Daoy (cell line): ENCODE results near the gene SRCAP. TPM values are rescaled to one million over a fixed set of nuclear protein-coding genes. Genes with fewer than 3 reads are reported as not detected.
"Not testable (repeated sequence)": the region's sequence is repeated elsewhere in the genome, so short reads cannot be mapped to it uniquely, and the experiment has no call there.

Source experiments
- DNase-seq: peaks from one replicate; pipeline ENCODE4 v3.0.0-alpha.2; 2015; ENCODE audit warnings: low read depth
- total RNA-seq: library from RNA; depleted of rRNA; stranded (reverse); fragments of >200 nt; shearing (Covaris generic); gene quantifications from 2 replicates; pipeline ENCODE4 v1.2.3, GENCODE V29; 2014

Gene SRCAP
- total RNA-seq, 1 experiment from 2014 or later = 11.3 TPM

DNA sequence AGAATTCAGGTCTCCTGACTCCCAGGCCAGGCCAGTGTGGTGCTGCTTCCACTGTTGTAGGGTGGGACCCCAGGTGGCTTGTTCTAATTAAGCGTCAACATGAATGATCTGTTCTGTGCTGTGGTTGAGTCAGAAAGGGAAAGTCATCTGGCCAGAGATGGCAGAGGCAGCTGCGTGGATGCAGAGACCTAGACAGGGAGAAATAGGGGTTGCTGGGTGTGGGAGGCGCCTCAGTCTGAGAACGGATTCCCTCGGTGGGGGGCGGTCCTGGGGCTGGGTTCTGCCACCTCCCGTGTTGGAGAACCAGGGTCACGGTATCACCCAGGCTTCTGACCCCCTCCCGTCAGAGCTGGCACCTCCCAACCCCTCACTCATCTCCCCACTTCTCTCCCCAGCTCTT lies 35.2 kb upstream of the SRCAP start:
- no peak for DNase-seq

DNA sequence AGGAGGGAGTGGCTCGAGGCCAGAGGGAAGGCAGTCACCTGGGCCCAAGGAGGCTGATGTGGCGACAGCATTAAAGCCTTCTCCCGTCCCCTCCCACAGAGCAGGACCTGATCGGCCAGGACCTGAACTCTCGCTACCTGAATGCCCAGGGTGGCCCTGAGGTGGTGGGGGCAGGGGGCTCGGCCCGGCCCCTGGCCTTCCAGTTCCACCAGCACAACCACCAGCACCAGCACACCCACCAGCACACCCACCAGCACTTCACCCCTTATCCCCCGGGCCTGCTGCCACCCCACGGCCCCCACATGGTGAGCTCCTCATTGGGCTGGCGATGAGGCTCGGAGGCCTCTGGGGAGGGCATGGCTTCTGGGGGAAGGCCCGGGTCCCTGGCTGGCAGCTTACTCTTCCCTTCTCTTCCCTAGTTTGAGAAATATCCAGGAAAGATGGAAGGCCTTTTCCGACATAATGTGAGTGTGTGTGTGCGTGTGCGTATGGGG lies 34.3 kb upstream of the SRCAP start:
- no peak for DNase-seq

DNA sequence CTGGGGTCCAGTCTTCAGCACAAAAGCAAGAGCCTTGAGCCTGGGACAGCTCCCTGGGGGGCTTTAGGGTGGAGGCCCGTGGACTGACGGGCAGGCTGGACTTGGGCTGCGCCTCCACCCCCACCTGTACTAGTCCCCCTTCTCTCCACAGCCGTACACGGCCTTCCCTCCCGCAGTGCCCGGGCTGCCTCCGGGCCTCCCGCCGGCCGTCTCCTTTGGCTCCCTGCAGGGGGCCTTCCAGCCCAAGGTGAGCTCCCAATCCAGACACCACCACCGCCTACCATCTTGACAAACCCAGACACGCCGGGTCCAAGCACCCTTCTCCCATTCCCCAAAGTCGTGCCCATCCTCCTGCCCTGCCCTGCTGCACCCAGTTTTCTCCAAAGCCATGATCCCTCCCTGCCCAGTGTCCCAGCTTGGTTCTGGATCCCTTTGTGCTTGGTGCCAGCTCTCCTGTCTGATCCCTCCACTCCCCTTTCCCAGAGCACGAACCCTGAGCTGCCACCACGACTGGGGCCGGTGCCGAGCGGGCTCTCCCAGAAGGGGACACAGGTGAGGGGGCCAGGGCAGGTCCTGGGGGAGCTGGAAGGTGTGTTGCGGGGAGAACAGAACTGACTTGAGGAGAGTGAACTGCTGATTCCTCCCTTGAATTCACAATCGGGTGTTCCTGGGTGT lies 33.7 kb upstream of the SRCAP start:
- DNase-seq = no peak

DNA sequence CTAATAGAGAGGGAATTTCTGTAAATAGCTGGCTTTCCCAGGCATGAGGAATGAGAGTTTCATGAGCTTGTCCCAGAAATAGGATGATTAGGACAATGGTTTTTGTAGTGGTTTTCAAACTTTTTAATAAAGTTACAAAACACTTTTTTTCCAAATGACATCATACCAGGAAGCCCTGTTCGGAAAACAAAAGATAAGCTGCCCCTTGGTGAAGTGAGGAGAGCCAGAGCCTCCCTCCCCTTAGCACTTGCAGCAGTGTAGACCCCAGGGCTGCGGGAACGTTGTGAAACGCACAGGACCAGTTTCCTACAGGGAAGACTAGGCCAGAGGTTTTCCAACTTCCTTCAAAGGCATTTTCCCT lies 33.2 kb upstream of the SRCAP start:
- no peak for DNase-seq

DNA sequence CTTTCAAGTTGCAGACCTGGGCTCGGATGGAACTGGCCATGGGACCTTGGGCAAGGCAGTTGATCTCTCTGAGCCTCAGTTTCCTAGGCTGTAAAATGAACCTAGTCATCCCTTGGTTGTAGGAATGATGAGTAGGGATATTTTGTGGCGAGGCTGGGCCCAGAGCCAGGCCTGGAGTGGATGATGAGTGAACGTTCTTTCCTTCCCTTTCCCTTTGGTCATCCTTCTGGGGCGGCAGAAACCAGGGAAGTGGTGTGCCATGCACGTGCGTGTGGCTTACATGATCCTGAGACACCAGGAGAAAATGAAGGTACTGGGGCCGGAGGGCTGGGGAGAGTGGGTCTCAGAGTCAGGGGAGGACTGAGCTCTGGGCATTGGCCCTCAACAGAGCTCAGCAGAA lies 32.3 kb upstream of the SRCAP start:
- DNase-seq = no peak

DNA sequence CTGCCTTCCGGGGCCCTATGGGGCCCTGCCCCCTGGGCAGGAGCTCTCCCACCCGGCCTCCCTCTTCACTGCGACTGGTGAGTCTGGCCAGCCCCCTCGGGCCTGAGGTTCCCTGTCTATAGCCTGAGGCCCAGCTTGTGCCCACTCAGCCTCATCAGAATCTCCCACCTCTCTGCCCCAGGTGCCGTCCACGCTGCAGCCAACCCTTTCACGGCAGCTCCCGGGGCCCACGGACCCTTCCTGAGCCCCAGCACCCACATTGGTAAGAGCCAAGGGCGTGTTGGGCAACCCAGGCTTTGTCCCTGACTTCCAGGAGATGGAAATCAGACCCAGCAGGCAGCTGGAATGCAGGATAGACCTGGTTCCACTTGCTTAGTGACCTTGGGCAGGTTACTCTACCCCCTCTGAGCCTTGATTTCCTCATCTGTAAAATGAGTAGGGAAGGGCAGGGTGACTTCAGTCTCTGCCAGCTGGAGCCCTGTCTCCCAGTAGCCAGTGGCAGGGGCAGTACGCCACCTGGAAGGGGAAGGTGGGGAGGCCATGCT lies 31.5 kb upstream of the SRCAP start:
- no peak for DNase-seq

DNA sequence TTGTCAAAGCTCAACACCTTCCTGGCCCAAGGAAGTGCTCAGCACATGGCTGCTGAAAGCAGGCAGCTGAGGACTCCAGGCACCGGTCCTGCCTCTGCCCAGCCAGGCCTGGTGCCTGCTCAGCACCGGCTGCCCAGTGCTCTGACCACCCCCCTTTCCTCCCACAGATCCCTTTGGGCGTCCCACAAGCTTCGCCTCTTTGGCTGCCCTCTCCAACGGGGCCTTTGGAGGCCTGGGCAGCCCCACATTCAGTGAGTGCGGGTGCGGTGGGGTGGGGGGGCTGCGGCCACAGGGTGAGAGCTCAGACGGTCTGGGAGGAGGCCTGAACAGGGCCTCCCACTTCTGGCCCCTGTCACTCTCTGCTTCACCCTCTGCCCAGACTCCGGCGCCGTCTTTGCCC lies 30.6 kb upstream of the SRCAP start:
- no peak for DNase-seq

DNA sequence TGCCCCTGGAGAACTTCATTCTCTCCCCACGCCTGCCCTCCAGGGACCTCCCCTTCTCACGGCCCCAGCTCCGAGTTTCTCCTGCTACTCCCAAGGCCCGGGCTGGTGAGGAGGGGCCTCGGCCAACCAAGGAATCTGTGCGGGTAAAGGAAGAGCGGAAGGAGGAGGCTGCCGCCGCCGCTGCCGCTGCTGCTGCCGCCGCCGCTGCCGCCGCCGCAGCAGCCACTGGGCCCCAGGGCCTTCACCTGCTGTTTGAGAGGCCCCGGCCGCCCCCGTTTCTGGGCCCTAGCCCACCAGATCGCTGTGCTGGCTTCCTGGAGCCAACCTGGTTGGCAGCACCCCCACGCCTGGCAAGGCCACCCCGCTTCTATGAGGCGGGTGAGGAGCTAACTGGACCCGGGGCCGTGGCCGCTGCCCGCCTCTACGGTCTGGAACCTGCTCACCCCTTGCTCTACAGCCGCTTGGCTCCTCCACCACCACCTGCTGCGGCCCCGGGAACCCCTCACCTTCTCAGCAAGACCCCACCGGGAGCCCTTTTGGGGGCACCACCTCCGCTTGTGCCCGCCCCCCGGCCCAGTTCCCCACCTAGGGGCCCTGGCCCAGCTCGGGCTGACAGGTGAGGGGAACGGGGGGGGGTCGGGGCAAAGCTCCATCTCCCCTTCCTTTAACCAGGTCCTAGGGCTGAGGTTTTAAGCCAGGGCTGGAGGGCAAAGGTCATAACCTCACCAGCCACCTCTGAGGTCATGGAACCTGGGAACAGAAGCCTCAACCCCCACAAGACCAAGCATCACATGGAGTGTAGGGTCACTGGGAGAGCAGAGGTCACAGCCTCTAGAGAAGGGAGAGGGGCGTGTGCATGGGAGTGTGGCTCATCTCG lies 29.7 kb upstream of the SRCAP start:
- no peak for DNase-seq

DNA sequence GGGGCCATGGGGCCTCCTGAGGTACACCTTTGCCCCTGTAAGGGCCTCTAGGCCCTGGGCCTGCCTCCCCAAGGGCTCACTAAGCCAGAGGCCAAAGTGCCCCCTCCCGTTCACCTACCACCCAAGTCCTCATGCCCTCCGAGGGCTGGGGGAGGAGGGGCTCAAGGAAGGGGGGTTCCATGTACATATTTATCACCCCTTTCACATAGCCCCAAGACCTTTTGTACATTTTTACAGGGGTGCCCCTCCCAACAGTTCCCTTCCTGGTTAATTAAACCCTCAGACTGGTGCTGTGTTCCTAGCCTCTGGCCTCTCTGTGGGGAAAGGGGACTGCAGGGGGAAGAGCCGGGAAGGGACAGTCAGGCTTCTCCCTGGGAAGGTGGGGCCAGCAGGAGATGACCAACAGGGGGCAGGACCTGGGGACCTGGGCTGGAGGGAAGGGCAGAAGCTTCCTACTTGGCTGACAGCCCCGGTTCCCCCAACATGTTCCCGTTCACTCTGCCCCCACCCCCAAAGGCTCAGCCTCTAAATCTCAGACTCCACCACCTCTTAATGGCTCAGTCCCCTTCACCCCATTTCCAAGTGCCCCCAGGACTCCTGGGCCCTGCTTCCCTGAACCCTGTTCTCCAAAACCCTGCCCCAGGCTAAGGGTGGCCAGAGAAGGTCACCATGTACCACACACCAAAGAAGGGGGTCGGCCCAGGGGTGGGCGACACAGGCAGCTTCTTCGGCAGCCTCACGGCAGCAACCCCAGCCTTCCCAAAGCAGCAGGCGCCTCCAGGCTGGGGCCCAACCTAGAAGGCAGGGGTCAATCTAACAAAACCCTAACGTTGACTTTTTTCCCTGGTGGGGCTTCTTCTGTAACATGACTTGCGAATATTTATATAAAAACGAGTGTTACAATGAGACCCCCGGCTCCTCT lies 28.8 kb upstream of the SRCAP start:
- DNase-seq = no peak

DNA sequence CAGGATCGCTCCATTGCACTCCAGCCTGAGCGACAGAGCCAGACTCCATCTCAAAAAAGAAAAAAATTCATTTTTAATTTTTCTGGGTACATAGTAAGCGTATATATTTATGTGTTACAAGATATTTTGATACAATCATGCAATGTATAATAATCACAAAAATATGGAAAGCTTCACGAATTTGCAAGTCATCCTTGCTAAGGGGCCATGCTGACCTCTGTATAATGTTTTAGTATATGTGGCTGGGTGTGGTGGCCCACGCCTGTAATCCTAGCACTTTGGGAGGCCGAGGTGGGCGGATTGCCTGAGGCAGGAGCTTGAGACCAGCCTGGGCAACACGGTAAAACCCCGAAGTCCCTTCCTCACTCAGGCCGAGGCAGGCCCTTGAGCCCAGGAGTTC lies 23.8 kb upstream of the SRCAP start:
- DNase-seq = no peak

DNA sequence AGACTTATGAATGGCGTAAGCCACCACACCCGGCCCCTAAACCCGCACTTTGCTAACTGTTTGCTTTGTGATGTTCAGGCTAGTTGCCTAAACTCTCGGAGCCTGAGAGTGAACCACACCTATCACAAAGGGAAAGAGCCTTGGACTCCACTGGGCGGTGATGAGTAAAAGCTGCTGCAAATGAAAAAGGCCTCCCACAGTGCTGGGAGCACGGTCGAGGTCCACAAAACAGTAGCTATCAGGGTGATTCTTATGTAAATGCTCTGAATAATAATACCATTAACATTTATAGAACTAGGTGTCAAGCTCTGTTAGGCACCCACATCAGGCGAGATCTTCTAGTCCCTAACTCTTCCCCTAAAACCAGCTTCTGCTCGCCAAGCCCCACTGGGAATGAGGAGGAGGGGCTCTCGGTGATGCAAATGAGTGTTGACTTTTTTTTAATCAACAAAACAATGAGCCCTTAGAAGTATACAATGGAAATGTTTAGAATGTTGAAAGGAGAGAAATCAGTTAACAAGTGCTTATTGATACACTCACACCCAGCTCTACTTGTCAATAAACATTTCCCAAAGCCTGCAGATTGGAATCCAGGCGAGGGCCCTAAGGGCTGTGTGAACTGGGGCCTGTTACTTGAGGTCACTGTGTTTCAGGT lies 20.9 kb upstream of the SRCAP start:
- no peak for DNase-seq

DNA sequence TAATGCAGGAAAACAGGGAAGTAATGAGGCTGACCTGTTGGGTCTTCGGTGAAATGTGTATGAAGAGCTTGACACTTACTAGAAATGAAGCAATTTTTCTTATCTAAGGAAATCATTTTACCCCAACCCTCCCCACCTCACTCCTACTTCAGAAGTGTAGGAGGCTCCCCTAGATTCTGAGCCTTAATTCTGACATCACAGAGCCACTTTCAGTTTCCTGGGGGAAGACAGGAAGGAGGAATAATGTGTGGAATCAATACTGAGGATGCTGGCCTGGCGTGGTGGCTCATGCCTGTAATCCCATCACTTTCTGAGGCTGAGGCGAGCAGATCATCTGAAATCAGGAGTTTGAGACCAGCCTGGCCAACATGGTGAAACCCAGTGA lies 20.4 kb upstream of the SRCAP start:
- DNase-seq = no peak

DNA sequence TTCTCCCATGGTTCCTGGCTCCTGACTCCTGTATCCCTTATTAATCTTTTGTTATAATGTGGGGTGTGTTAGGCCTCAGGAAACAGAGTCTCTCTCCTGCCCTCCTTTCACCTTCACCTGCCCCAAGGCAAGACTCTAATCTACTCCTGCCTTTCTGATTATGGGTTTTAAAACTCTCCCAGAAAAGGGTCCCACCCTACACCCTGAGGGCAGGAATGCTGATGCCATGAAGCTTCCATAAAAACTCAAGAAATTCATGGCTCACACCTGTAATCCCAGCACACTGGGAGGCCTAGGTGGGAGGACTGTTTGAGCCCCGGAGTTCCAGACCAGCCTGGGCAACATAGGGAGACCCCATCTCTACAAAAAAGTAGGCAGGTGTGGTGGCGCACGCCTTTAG lies 18.6 kb upstream of the SRCAP start:
- DNase-seq = no peak

DNA sequence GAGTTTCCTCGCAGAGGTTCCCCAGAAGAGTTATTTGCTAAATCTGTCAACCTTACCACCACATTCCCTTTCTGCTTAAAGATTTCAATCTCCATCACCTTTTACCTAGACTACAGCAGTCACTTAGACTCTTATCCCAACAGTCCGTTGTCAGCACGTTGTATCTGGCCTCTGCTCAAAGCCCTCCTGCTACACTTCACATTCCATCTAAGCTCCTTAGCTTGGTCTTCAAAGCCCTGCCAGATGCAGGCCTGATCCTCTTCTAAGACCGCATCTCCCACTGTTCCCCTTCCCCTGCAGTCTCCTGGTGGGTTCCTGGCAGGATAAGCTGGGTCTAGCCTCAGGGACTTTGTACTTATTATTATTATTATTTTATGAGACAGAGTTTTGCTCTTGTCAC lies 10.3 kb upstream of the SRCAP start:
- DNase-seq = no peak

DNA sequence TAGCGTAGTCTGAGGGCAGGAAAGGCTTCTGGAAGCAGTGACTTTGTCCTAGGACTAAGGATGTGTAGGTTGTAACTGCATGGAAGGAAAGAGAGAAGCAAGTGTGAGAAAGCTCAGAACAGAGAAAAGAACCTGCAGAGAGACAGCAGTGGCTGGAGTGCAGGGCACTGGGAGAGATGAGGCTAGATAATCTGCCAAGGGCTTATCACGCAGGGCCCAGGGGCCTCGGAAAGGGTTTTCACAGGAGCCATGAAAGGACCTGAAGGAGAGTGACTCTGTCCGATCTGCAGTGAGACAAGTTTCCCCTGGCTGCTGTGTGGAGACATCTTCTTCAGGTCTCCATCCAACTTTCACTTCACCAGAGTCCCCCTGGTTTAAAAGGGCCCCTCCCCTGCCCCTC lies 7.1 kb upstream of the SRCAP start:
- DNase-seq = no peak

DNA sequence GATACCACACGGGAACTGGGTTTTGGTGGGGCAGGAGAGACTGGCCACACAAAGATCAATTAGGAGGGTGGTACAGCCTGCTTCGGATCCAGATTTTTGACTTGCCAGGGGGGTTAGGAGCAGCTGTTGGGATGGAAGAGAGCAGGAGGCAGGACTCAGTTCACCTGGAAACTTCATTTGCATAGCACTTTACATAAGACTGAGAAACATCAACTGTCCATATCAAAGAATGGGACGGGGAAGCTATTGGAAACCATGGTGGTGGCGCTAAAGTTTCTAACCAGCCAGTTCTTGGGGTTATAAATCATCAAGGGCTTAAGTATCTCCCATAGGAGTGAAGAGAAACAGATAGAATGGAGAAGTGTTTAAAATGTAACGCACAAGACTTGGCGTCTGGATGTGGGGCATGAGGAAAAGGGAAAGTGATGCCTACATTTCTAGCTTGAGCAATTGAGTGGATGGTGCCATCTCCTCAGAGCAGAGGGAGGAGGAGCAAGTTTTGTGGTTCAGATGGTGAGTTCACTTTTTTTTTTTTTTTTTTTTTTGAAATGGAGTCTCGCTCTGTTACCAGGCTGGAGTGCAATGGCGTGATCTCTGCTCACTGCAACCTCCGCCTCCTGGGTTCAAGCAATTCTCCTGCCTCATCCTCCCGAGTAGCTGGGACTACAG lies 6.4 kb upstream of the SRCAP start:
- no peak for DNase-seq

DNA sequence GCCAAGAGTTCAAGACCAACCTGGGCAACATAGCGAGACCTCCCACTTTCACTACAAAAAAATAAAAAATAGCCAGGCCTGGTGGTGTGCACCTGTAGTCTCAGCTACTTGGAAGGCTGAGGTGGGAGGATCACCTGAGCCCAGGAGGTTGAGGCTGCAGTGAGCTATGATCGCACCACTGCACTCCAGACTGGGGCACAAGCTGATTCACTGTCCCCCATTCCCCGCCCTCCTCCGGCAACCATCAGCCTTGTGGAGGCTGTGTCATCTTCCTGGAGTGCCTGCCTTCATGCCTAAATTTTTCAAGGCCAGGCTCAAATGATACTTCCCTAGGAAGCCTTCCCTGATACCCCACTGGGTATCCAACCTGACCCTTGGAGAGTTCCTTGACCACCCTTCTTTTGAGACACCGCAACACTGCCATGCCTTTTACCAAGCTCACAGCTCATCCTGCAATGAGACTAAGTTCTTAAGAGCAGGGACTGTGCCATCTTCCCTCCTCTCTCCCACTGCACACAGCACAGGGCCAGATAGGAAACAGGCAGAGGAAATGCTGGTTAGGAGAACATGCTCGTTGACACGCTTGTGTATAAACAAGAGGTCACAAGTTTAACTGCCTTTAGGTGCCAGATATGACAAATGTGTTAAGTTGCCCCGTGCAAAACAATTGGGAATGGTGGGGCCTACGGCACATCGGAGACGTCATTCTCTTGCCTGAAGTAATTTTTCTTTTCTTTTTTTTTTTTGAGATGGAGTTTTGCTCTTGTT lies 3.9 kb upstream of the SRCAP start:
- DNase-seq = no peak

DNA sequence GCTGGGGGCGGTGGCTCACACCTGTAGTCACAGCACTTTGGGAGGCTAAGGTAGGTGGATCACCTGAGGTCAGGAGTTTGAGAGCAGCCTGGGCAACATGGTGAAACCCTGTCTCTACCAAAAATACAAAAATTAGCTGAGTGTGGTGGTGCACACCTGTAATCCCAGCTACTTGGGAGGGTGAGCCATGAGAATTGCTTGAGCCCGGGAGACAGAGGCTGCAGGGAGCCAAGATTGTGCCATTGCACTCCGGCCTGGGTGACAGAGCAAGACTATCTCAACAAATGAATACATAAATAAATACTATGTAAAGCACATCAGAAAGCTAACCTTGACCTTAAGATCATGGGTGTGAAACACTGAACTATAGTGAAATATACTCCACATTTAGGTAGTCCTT lies 2.3 kb upstream of the SRCAP start:
- not testable (repeated sequence) for DNase-seq

DNA sequence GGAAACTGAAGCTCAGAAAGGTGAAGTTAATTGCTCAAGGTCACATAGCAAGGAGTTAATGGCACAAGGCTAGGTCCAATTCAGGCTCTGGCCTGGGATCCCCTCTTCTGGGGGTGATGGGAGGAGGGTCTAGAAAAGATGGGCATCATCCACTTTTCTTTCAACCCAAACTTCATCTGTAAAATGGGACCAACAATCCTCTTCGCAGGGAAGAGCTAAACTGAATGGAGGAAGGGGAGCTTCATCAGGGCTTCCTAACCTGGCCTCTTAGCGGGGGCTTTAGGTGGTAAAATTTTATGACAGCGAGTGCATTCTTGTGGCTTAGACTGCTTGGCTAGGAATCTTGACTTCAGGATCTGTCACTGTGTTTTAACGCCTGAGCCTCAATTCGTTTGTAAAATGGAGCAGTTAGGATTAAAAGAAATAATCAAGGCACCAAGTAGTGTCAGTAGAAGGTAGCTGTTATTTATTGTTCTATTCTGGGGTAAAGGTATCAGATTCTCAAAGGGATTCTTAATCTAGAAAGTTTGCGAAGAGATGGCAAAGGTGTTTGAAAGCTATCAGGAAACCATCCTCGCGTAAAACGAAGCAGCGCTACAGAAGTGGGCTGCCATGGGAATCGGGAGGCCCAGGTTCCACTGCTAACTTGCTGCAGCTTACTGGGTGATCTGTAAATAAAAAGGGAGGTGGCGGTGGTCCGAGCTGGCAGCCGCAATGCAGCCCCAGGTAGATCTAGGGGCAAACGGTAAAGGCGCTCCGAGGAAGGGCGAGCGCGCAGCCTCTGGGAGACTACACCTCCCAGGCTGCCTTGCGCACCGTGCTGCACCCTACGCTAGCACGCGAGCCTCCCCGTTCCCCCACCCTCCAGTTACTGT lies 1.5 kb upstream of the SRCAP start:
- DNase-seq = no peak
